Right renal cortex interstitium (tissue), 3 donors: ENCODE data around the gene KCNH6. TPM values are rescaled to one million over a fixed set of nuclear protein-coding genes. Genes with fewer than 3 reads are reported as not detected.

Experiments used
- DNase-seq, 3 donors: peaks; one replicate each; pipeline ENCODE4 v3.0.0-alpha.2; 2013; ENCODE audit warnings: low read depth in 3 of 3, low spot score in 2 of 3
- polyA plus RNA-seq, 3 donors: library from polyadenylated mRNA; unstranded; fragments of 120-200 nt; gene quantifications; one replicate each; pipeline ENCODE4 v1.2.1, GENCODE V29; 2013; ENCODE audit not compliant: insufficient read length in 3 of 3

Gene KCNH6
- polyA plus RNA-seq, 3 donors: 1.3 to 2.0 (median 1.7) TPM

GRCh38 chr17:63503341-63503705 lies 19.8 kb upstream of the KCNH6 start:
- DNase-seq: no peak

GRCh38 chr17:63504261-63504660 lies 18.9 kb upstream of the KCNH6 start:
- DNase-seq: no peak

- DNase-seq: no peak
These were observed 17.8 kb upstream of the KCNH6 start for GRCh38 chr17:63505341-63505740.

GRCh38 chr17:63506627-63507026 lies 16.5 kb upstream of the KCNH6 start:
- DNase-seq: no peak

GRCh38 chr17:63511331-63511730 lies 11.8 kb upstream of the KCNH6 start:
- no peak for DNase-seq

GRCh38 chr17:63512388-63512787 lies 10.8 kb upstream of the KCNH6 start:
- no peak for DNase-seq

GRCh38 chr17:63512896-63513644 lies 10.1 kb upstream of the KCNH6 start:
- DNase-seq: no peak

- no peak for DNase-seq
These were observed 8.7 kb upstream of the KCNH6 start for GRCh38 chr17:63514477-63514876.

- DNase-seq: no peak
These were observed 8.2 kb upstream of the KCNH6 start for GRCh38 chr17:63514974-63515373.

GRCh38 chr17:63515426-63515825 lies 7.7 kb upstream of the KCNH6 start:
- no peak for DNase-seq

GRCh38 chr17:63516910-63517824 lies 6.0 kb upstream of the KCNH6 start:
- no peak for DNase-seq

- no peak for DNase-seq
These were observed 5.2 kb upstream of the KCNH6 start for GRCh38 chr17:63517825-63518534.

GRCh38 chr17:63519116-63519881 lies 3.9 kb upstream of the KCNH6 start:
- no peak for DNase-seq

GRCh38 chr17:63519972-63520882 lies 2.9 kb upstream of the KCNH6 start:
- no peak for DNase-seq

GRCh38 chr17:63524051-63524450 lies 893 bp downstream of the KCNH6 start:
- DNase-seq: no peak

GRCh38 chr17:63525190-63525946 lies 2.2 kb downstream of the KCNH6 start:
- DNase-seq: no peak

- DNase-seq: no peak
These were observed 3.7 kb downstream of the KCNH6 start for GRCh38 chr17:63526861-63527260.

- no peak for DNase-seq
These were observed 5.0 kb downstream of the KCNH6 start for GRCh38 chr17:63528183-63528582.
